ENCODE results near the gene MYBPC3.

DNA sequence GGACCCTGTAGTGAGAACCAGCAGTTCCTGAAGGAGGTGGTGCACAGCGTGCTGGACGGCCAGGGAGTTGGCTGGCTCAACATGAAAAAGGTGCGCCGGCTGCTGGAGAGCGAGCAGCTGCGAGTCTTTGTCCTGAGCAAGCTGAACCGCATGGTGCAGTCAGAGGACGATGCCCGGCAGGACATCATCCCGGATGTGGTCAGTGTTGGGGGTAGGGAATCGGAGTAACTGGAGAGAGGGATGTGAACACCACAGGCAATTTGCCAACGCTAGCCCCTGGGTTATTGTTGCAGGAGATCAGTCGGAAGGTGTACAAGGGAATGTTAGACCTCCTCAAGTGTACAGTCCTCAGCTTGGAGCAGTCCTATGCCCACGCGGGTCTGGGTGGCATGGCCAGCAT, 62.6 kb downstream of the MYBPC3 start:
- TF ChIP-seq, protein P1, sequence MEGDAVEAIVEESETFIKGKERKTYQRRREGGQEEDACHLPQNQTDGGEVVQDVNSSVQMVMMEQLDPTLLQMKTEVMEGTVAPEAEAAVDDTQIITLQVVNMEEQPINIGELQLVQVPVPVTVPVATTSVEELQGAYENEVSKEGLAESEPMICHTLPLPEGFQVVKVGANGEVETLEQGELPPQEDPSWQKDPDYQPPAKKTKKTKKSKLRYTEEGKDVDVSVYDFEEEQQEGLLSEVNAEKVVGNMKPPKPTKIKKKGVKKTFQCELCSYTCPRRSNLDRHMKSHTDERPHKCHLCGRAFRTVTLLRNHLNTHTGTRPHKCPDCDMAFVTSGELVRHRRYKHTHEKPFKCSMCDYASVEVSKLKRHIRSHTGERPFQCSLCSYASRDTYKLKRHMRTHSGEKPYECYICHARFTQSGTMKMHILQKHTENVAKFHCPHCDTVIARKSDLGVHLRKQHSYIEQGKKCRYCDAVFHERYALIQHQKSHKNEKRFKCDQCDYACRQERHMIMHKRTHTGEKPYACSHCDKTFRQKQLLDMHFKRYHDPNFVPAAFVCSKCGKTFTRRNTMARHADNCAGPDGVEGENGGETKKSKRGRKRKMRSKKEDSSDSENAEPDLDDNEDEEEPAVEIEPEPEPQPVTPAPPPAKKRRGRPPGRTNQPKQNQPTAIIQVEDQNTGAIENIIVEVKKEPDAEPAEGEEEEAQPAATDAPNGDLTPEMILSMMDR (IDR thresholded peaks at IDR 0.05) = no peak
- no peak for TF ChIP-seq RNF2 (IDR thresholded peaks at IDR 0.05; ENCODE audit: borderline replicate concordance, low read depth)
- TF ChIP-seq KDM1A (IDR thresholded peaks at IDR 0.05; ENCODE audit: low read depth) = no peak
- no peak for TF ChIP-seq EHMT2 (IDR thresholded peaks at IDR 0.05; ENCODE audit: low read depth)
- no peak for TF ChIP-seq MAZ (IDR thresholded peaks at IDR 0.05; ENCODE audit: borderline replicate concordance, low read depth, low read length)
- TF ChIP-seq, protein P2, sequence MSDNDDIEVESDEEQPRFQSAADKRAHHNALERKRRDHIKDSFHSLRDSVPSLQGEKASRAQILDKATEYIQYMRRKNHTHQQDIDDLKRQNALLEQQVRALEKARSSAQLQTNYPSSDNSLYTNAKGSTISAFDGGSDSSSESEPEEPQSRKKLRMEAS (IDR thresholded peaks at IDR 0.05) = no peak
- TF ChIP-seq HOXA7 (CRISPR knock-in tag; IDR thresholded peaks at IDR 0.05) = no peak
- TF ChIP-seq, protein P3, sequence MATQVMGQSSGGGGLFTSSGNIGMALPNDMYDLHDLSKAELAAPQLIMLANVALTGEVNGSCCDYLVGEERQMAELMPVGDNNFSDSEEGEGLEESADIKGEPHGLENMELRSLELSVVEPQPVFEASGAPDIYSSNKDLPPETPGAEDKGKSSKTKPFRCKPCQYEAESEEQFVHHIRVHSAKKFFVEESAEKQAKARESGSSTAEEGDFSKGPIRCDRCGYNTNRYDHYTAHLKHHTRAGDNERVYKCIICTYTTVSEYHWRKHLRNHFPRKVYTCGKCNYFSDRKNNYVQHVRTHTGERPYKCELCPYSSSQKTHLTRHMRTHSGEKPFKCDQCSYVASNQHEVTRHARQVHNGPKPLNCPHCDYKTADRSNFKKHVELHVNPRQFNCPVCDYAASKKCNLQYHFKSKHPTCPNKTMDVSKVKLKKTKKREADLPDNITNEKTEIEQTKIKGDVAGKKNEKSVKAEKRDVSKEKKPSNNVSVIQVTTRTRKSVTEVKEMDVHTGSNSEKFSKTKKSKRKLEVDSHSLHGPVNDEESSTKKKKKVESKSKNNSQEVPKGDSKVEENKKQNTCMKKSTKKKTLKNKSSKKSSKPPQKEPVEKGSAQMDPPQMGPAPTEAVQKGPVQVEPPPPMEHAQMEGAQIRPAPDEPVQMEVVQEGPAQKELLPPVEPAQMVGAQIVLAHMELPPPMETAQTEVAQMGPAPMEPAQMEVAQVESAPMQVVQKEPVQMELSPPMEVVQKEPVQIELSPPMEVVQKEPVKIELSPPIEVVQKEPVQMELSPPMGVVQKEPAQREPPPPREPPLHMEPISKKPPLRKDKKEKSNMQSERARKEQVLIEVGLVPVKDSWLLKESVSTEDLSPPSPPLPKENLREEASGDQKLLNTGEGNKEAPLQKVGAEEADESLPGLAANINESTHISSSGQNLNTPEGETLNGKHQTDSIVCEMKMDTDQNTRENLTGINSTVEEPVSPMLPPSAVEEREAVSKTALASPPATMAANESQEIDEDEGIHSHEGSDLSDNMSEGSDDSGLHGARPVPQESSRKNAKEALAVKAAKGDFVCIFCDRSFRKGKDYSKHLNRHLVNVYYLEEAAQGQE (IDR thresholded peaks at IDR 0.05) = no peak
- TF ChIP-seq, protein P4, sequence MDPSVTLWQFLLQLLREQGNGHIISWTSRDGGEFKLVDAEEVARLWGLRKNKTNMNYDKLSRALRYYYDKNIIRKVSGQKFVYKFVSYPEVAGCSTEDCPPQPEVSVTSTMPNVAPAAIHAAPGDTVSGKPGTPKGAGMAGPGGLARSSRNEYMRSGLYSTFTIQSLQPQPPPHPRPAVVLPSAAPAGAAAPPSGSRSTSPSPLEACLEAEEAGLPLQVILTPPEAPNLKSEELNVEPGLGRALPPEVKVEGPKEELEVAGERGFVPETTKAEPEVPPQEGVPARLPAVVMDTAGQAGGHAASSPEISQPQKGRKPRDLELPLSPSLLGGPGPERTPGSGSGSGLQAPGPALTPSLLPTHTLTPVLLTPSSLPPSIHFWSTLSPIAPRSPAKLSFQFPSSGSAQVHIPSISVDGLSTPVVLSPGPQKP (IDR thresholded peaks at IDR 0.05; ENCODE audit: low read depth, low read length) = no peak
- no peak for TF ChIP-seq CEBPB (IDR thresholded peaks at IDR 0.05)
- TF ChIP-seq POLR2A (IDR thresholded peaks at IDR 0.05; ENCODE audit: low read length) = no peak
